ENCODE data around the gene PDLIM4.

DNA sequence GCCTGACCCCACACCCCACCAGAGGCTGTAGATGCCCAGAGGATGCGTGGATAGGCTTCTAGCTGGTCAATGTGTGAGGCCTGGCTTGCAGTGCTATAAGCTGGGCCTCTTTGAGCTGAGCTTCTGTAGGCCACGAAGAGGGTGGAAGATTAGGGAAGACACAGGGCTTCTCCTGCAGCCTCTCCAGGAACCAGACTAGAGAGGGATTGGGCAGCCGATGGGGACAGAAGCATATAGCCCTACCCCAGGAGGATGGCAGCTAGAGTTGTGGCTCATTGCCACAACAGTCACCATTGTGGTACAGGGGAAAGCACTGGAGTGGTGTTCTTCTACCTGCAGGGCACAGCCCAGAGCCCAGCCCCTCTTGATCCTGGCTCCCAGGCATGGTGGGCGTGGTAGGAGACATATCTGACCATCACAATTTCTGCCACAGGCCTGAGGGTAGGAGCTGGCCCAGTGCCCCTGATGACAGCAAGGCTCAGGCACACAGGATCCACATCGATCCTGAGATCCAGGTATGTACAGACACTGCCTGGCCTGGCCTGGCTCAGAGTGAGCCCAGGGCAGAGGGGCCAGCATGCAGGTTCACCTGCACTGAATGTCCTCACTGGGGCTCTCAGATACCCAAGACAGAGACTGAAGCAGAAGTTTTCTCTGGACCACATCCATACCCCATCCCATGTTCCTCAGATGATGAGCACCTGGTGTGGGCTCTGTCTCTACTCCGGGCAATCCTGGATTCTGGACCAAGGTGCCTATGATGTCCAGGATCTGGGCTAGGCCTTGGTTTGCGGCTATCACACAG lies 8.7 kb downstream of the PDLIM4 start:
- TF ChIP-seq, protein P1, sequence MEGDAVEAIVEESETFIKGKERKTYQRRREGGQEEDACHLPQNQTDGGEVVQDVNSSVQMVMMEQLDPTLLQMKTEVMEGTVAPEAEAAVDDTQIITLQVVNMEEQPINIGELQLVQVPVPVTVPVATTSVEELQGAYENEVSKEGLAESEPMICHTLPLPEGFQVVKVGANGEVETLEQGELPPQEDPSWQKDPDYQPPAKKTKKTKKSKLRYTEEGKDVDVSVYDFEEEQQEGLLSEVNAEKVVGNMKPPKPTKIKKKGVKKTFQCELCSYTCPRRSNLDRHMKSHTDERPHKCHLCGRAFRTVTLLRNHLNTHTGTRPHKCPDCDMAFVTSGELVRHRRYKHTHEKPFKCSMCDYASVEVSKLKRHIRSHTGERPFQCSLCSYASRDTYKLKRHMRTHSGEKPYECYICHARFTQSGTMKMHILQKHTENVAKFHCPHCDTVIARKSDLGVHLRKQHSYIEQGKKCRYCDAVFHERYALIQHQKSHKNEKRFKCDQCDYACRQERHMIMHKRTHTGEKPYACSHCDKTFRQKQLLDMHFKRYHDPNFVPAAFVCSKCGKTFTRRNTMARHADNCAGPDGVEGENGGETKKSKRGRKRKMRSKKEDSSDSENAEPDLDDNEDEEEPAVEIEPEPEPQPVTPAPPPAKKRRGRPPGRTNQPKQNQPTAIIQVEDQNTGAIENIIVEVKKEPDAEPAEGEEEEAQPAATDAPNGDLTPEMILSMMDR (IDR thresholded peaks at IDR 0.05): no peak
- peak; percentile 6 for TF ChIP-seq POLR2A (IDR thresholded peaks at IDR 0.05)
- no peak for TF ChIP-seq POLR2AphosphoS5 (IDR thresholded peaks at IDR 0.05)

Measured in prostate gland (tissue), 2 donors.